GOT3 (cell line): ENCODE data around the gene MSL3B.

Source experiments
- DNase-seq: peaks from one replicate; lab custom pipeline; 2025; ENCODE audit warnings: mixed read lengths; lab: John Stamatoyannopoulos, UW

Gene MSL3B

GRCh38 chr2:233853353-233853752 lies 14.8 kb downstream of the MSL3B start:
- no peak for DNase-seq

GRCh38 chr2:233852056-233852455 lies 16.1 kb downstream of the MSL3B start:
- DNase-seq, result no peak

GRCh38 chr2:233851169-233851568 lies 17.0 kb downstream of the MSL3B start:
- no peak for DNase-seq

- DNase-seq, result no peak
Observed at GRCh38 chr2:233850745-233851144, 17.4 kb downstream of the MSL3B start.

GRCh38 chr2:233849607-233850271 lies 18.4 kb downstream of the MSL3B start:
- no peak for DNase-seq

GRCh38 chr2:233848276-233848675 lies 19.9 kb downstream of the MSL3B start:
- no peak for DNase-seq

GRCh38 chr2:233847248-233847898 lies 20.8 kb downstream of the MSL3B start:
- no peak for DNase-seq

- DNase-seq, result no peak
Observed at GRCh38 chr2:233846387-233847247, 21.6 kb downstream of the MSL3B start.

- no peak for DNase-seq
Observed at GRCh38 chr2:233845301-233846060, 22.7 kb downstream of the MSL3B start.

GRCh38 chr2:233844836-233845235 lies 23.4 kb downstream of the MSL3B start:
- DNase-seq, result no peak

GRCh38 chr2:233844064-233844807 lies 23.9 kb downstream of the MSL3B start:
- no peak for DNase-seq

- no peak for DNase-seq
Observed at GRCh38 chr2:233841183-233841582, 27.0 kb downstream of the MSL3B start.

- no peak for DNase-seq
Observed at GRCh38 chr2:233840520-233840919, 27.7 kb downstream of the MSL3B start.

GRCh38 chr2:233839447-233839820 lies 28.8 kb downstream of the MSL3B start:
- no peak for DNase-seq

- no peak for DNase-seq
Observed at GRCh38 chr2:233838726-233839446, 29.3 kb downstream of the MSL3B start.

GRCh38 chr2:233838251-233838650 lies 29.9 kb downstream of the MSL3B start:
- no peak for DNase-seq

- DNase-seq, result no peak
Observed at GRCh38 chr2:233837694-233838229, 30.4 kb downstream of the MSL3B start.

GRCh38 chr2:233836359-233836758 lies 31.8 kb downstream of the MSL3B start:
- DNase-seq, result no peak

- DNase-seq, result no peak
Observed at GRCh38 chr2:233835230-233836186, 32.7 kb downstream of the MSL3B start.
